GM12875 (cell line): ENCODE results near the gene HCRTR1.

ENCODE experiments used
- H3K4me3 ChIP-seq: one replicate; pipeline ENCODE4 v1.5.1; 2011; ENCODE audit warnings: low read depth, low read length, control low read depth
- TF ChIP-seq, protein P1 (sequence below): IDR thresholded peaks from 2 replicates; pipeline ENCODE4 v1.5.1; 2011; ENCODE audit warnings: low read depth, mild to moderate bottlenecking, control low read depth, inconsistent platforms, low read length, moderate library complexity, borderline replicate concordance; ENCODE audit not compliant: insufficient read depth

The HCRTR1 gene

DNA sequence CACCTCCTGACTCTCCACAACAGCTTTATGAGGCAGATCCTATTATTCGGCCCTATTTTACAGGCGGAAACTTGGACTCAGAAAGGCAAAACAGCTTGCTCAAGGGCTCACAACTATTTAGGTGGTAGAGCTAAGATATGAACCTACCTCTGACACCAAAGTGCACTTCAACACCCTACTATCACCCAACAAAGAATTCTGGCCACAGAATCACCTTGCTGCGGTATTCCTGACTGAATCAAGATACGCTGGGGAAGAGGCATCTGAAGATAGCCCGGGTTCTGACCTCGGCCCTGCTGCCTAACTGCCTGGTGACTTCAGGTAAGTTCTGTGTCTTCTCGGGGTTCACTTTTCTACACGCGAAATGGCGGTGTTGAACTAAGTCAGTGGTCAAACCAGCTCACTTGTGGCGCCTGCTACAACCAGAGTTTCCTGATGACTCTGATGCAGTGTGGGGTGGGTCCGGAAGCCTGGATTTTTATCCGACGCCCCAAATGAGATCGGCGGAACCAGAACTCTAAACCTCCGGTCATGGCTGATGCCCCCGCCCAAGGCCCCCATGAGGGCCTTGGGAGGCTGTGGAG is 26.6 kb downstream of the HCRTR1 start:
- H3K4me3 ChIP-seq: peak overlapping the region; percentile 99
- TF ChIP-seq, protein P1, sequence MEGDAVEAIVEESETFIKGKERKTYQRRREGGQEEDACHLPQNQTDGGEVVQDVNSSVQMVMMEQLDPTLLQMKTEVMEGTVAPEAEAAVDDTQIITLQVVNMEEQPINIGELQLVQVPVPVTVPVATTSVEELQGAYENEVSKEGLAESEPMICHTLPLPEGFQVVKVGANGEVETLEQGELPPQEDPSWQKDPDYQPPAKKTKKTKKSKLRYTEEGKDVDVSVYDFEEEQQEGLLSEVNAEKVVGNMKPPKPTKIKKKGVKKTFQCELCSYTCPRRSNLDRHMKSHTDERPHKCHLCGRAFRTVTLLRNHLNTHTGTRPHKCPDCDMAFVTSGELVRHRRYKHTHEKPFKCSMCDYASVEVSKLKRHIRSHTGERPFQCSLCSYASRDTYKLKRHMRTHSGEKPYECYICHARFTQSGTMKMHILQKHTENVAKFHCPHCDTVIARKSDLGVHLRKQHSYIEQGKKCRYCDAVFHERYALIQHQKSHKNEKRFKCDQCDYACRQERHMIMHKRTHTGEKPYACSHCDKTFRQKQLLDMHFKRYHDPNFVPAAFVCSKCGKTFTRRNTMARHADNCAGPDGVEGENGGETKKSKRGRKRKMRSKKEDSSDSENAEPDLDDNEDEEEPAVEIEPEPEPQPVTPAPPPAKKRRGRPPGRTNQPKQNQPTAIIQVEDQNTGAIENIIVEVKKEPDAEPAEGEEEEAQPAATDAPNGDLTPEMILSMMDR: no peak

DNA sequence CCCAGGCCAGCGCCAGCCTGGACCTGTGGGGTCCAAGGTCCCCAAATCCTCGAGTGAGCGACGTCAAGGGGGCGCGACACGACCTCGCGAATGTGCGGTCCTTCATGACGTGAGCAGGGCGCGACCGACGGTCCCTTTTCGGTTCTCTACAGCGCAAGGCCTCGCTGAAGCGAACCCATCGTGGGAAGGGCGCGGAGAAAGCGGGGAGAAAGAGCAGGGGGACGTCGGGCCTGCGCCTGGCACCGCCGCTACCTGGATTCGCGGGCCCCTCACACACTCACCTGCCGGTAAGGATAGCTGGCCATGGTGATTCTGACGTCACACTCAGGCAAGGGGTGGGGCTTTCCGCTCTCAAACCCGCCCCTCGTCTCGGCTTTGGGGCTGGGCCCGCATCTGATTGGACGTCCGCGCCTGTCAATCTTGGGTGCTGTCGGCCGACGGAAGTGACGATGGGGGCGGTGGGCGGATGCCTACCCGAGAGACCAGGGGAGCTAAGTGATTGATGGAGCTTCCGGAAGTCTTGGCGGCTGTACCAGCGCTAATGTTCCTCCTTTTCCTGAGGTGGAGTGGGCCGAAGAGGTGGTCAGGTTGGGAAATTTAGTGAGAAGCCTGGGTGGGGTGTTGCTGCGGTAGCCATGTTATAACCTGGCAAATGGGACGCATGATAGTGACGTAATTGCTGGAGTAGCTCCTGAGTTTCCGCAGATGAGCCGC is 27.2 kb downstream of the HCRTR1 start, which contains the start of gene PEF1:
Gene PEF1, minus strand, starts transcription at position 317 of the 714 bp plus-strand sequence. Its CDS starts 12 bp downstream, at position 305.
- peak within 1 kb of the TSS; percentile 99 for H3K4me3 ChIP-seq

DNA sequence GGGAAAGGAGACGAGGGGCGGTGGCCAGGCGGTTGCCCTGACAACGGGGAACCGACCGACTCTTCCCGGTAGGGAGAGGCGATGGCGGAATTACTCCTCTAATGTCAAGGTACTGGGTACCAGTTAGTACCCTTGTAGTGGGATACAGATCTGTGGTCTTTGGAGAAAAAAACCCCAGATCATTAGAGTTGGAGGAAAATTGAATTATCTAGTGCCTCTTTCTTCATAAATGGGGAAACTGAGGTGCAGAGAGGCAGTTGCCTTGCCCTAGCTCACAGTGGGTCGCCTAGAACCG is 27.7 kb downstream of the HCRTR1 start:
- TF ChIP-seq, protein P1: no peak
- H3K4me3 ChIP-seq: peak overlapping the region; percentile 99

More for the DNA sequence above, 27.2 kb downstream of the HCRTR1 start, which contains the start of gene PEF1:
- TF ChIP-seq, protein P1: no peak

DNA sequence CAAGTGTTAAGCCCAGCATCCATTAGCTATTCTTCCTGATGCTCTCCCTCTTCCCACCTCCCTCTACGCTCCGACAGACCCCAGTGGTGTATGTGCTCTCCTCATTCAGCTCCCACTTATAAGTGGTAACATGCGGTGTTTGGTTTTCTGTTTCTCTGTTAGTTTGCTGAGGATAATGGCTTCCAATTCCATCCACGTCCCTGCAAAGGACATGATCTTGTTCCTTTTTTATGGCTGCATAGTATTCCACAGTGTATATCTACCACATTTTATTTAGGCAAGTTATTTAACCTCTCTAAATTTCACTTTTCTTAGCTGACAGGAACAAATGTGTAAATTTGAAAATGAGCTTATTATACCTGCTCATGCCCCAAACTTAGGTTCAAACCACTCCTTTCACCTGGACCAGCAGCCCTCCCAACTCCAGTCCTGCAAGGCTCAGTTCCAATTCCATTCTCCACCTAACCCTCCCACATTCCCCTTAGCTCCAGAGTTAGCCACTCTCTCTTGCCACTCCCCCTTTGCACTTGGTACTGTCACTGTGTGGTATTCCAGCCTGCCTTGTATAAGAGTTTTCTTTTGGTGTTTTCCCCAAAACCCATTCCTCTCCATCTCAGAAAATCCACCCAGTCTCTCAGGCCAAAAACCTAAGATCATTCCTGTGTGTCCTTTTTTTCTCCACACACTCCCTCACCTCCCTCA is 28.9 kb downstream of the HCRTR1 start:
- no peak overlapping the region for H3K4me3 ChIP-seq
- TF ChIP-seq, protein P1: no peak

DNA sequence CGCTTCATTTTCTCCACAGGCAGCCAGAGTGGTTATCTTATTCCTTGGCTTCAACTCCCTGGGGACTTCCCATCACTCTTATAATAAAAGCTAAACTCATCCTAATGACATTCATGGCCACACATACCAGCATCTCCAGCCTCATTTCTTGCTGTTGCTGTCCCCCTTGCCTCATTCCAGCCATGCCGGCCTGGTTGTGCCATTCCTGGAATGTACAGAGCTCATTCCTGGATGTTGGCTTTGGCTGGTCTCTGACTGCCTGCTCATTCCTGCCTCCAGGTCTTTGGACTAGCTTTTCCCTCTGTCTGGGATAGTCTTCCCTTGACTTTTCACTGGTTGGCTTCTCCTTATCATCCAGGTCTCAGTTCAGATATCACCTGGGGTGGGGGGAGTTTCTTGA is 29.6 kb downstream of the HCRTR1 start:
- no peak overlapping the region for H3K4me3 ChIP-seq
- TF ChIP-seq, protein P1: no peak

DNA sequence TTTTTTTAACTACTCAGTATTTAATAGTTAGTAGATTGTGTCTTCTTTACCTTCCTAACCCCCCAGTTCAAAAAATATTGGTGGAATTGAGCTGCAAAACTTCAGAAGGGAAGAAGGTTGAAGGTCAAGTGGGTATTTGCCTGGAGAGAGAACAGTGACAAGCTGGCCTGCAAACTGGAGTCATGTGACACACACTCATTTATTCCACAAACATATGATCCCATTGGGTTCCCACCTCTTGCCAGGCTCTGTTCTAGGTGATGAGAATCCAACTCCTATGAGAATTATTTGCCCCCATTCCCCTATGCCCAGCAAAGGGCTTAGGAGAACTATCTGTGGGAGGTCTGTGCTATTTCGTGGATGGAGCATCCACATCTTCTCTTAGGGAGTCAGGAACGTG is 30.7 kb downstream of the HCRTR1 start:
- TF ChIP-seq, protein P1: no peak
- no peak overlapping the region for H3K4me3 ChIP-seq
